Activated CD4-positive, alpha-beta T cell treated with anti-CD3 and anti-CD28 coated beads, Interleukin-2, amount 10 ng/mL, durations not matched to agents 24 days and 14 days (primary cell): Measurements from ENCODE around the gene GRK5. TPM values are rescaled to one million over a fixed set of nuclear protein-coding genes. Genes with fewer than 3 reads are reported as not detected.

Experiments
- DNase-seq: peaks from one replicate; pipeline ENCODE4 v3.0.0; 2022
- H3K27ac Mint-ChIP-seq: one replicate; pipeline ENCODE4 v1.8.0; 2022; ENCODE audit warnings: mild to moderate bottlenecking, mixed read lengths
- H3K27me3 Mint-ChIP-seq: one replicate; pipeline ENCODE4 v1.8.0; 2022; ENCODE audit warnings: mixed read lengths
- H3K36me3 Mint-ChIP-seq: one replicate; pipeline ENCODE4 v1.8.0; 2022; ENCODE audit warnings: low read depth, mild to moderate bottlenecking, mixed read lengths
- H3K4me1 Mint-ChIP-seq: one replicate; pipeline ENCODE4 v1.8.0; 2021; ENCODE audit warnings: mixed read lengths
- H3K4me3 Mint-ChIP-seq: one replicate; pipeline ENCODE4 v1.8.0; 2022; ENCODE audit warnings: mild to moderate bottlenecking, moderate library complexity, mixed read lengths
- H3K9me3 Mint-ChIP-seq: one replicate; pipeline ENCODE4 v1.8.0; 2021; ENCODE audit warnings: mixed read lengths
- intact Hi-C: fragments of 100-400 bp; cut with micrococcal nuclease; formaldehyde crosslinking; loops from one replicate; pipeline ENCODE4 v1.15.1; 2023
- total RNA-seq: library from RNA; stranded (reverse); gene quantifications from 2 replicates; pipeline ENCODE4 v1.2.3, GENCODE V29; 2022

Gene GRK5
- total RNA-seq, 1 donor from 2014 or later: 27.3 TPM

DNA sequence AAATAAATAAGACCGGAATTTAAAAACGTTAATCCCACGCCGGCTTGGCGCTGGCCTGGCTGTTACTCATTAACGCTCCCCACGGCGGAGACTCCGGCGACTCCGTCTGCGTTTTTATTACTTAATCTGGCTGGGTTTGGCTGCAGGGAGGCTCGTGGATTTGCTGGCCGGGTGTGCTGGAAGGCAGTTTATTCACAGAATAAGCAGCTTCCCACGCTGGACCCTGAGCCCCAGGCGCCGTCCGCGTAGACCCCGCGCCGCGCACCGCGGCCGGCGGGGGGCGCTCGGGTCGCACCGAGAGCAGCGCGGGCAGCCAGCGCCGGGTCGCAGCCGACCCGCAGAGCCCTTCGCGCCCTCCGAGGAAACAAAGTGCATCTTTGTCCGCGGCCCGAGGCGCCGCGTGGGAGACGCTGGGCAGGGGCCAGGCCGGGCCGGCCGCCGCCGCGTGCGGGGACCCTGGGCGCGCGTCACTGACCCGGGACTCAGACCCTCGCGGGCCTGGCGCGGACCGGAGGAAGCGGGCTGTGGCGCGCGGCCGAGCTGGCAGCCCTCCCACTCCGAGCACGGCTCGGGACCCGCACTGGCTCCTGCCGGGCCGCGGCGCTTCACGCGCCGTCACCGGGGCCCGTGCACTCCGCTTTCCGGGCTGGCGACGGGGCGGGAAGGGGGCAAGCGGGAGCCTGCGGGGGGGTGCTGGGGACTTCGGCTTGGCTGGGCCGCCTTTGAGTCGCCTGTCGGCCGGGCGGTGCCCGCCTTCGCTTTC is 587 bp upstream of the GRK5 start:
- intact Hi-C loops: loop anchor here (1.0 to 5.0 kb wide), 8 partner anchors 28 to 501 kb away; partner anchors contain the start of genes BAG3, EIF3A and PRDX3
- Mint-ChIP-seq H3K36me3 (no peaks in the 10 kb centered on the region), H3K27ac (peak overlapping the region; percentile 98), H3K9me3 (no peaks in the 10 kb centered on the region), H3K4me3 (peak overlapping the region; percentile 92), H3K27me3 (no peaks in the 10 kb centered on the region), H3K4me1 (peaks cover 33% of the 10 kb centered on the region)
- peak; percentile 92 for DNase-seq

DNA sequence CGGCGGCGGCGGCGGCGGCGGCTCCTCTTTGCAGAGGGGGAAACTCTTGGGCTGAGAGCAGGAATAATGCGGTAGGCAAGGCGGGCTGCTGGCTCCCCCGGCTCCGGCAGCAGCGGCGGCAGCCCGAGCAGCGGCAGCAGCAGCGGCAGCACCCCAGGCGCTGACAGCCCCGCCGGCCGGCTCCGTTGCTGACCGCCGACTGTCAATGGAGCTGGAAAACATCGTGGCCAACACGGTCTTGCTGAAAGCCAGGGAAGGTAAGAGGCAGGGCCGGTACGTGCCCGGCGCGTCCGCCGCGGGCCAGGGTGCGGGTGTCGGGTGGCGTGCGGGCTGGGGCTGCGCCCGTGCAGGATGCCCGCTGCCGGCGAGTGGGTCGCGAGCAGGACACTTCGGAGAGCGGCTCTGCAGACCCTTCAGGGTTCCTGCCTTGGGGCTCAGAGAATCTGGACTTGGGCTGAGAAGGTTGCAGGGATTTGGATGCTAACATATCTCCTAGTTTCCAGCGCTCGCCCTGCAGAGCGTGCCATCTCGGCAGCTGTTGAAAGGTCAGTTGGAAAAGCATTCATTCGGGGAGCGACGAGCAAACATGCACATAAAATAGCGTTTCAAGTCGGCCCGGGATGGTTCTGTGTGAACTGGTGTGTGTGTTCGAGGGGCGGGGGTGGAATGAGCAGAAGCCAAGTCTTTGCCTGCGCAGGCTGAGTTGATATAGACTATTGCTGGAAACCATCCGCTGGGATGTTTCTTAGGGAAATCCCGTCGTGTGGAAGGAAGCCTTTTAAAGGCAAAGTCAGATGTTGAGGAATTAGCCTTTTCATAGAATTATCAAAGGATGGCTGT is 562 bp downstream of the GRK5 start:
- intact Hi-C loops: loop anchor here (1.0 to 5.0 kb wide), 9 partner anchors 30 to 499 kb away; partner anchors contain the start of genes BAG3, PRDX3 and RGS10

DNA sequence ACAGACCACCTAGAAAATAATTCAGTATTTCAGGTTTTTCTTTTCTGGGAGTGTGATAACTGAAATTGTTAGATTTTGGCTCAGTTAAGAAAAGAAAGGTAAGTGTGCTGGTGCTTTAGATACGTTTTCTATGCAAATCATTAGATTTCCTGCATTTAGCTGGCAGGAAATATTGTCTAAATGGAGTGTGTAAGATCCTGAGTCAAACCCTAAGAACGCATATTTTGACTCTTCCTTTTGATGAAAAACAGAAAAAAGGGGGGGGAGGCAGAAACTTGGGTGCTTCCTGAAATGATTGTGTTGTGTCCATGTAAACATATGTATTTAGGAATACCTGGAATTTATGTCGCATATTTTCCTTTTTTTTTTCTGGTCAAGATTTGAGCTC is 1.2 kb downstream of the GRK5 start:
- no peaks in the 10 kb centered on the region for H3K9me3 Mint-ChIP-seq
- peaks cover 2% of the 10 kb centered on the region for H3K36me3 Mint-ChIP-seq
- H3K27ac Mint-ChIP-seq: peak overlapping the region; percentile 97
- no peak for DNase-seq
- intact Hi-C loops: loop anchor here (1.0 to 5.0 kb wide), 5 partner anchors 46 to 499 kb away; partner anchors contain the start of genes BAG3 and RGS10
- H3K4me1 Mint-ChIP-seq: peaks cover 48% of the 10 kb centered on the region
- no peaks in the 10 kb centered on the region for H3K27me3 Mint-ChIP-seq
- peak overlapping the region; percentile 92 for H3K4me3 Mint-ChIP-seq

More for the DNA sequence above, 562 bp downstream of the GRK5 start:
- peaks cover 45% of the 10 kb centered on the region for H3K4me1 Mint-ChIP-seq
- no peaks in the 10 kb centered on the region for H3K9me3 Mint-ChIP-seq
- H3K4me3 Mint-ChIP-seq: peak overlapping the region; percentile 92
- DNase-seq: peak; percentile 85
- peaks cover 2% of the 10 kb centered on the region for H3K36me3 Mint-ChIP-seq
- peak overlapping the region; percentile 97 for H3K27ac Mint-ChIP-seq
- H3K27me3 Mint-ChIP-seq: no peaks in the 10 kb centered on the region

DNA sequence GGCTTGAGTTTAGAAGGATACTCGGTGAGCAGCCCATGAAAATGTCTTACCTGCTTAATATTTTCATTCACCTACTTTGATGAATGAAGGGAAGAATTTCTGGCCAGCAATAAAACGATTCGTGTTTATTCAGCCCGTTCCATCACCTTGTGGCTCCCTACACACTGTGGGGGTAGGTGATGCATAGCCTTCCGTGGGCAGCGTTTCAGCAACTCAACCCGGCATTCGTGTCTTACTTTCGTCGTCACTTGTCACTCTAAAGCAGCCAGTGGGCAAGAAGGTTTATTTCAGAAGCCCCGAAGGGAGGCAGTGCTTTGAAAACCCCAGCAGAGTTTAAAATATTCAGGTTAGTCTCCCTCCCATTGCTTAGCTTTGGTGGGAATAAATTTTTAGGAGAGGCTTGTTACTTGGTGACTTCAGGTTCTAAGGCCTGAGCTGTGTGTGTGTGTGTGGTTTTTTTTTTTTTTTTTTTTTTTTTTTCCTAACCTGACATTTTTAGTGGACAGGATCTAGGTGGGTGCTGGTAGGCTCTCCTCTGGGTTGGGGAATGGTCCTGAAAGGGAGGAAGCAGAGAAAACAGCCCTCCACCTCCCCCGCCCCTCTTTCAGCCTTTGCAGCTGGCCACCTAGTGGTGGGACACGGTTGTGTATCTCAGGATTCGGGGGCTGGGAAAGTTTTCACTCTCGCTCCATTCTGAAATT is 1.8 kb downstream of the GRK5 start:
- DNase-seq: peak; percentile 89
- Mint-ChIP-seq H3K27ac (peak overlapping the region; percentile 97), H3K27me3 (no peaks in the 10 kb centered on the region), H3K36me3 (peaks cover 2% of the 10 kb centered on the region), H3K4me1 (peaks cover 52% of the 10 kb centered on the region), H3K4me3 (peak overlapping the region; percentile 92), H3K9me3 (no peaks in the 10 kb centered on the region)
- intact Hi-C loops: loop anchor here (1.0 to 5.0 kb wide), 7 partner anchors 45 to 498 kb away; partner anchors contain the start of genes BAG3 and RGS10

DNA sequence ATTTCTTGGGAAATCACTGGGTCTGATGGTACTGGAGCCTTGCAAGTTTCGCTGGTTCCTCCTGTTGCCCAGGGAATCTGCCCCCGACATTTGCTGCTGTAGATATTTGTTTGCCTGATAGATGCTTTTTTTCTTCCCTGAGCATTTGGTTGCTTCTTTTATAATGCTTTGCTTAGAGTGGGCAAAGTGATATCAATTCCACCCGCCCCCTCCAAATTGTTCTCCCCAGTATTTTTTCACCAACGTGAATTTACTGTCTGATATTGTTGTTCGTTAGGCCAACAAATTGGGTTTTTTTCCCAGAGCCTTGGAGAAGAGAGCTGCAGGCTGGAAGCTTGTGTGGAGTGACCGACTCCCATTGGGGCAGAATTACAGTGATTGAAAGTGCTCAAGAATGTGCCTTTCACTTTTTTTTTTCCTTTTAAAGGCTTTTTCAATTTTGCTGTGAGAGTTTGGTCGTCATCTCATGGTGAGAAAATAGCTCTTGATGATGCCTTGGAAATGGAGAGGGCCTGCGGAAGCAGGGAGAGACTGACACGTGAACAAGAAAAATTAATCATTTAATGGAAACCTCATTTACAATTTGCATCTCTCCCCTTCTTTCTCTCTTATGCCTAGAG is 2.5 kb downstream of the GRK5 start:
- H3K4me1 Mint-ChIP-seq: peaks cover 55% of the 10 kb centered on the region
- intact Hi-C loops: loop anchor here (1.0 to 5.0 kb wide), 7 partner anchors 45 to 497 kb away; partner anchors contain the start of genes BAG3 and RGS10

DNA sequence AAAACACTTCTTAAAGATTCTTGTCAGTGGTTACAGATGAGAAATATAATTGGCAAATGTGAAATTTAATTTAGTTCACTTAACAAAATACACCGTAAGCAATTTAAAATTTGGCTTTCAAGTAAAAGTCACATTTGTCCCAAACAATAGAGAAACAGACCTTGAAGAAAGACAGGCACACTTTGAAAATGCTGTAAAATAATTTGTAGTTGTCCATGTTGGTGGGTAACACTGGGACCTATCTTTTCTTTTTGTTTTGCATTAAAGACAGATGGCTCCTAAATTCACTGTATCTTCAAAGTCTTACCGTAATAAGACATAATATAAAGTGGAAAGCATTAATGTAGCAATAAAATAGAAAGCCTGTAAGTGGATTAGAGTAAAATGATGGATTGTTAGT is 3.3 kb downstream of the GRK5 start:
- peaks cover 61% of the 10 kb centered on the region for H3K4me1 Mint-ChIP-seq

More for the DNA sequence above, 2.5 kb downstream of the GRK5 start:
- no peak for DNase-seq
- no peaks in the 10 kb centered on the region for H3K9me3 Mint-ChIP-seq
- H3K27me3 Mint-ChIP-seq: no peaks in the 10 kb centered on the region
- peaks cover 3% of the 10 kb centered on the region for H3K36me3 Mint-ChIP-seq
- peak overlapping the region; percentile 92 for H3K4me3 Mint-ChIP-seq
- H3K27ac Mint-ChIP-seq: peak overlapping the region; percentile 97

DNA sequence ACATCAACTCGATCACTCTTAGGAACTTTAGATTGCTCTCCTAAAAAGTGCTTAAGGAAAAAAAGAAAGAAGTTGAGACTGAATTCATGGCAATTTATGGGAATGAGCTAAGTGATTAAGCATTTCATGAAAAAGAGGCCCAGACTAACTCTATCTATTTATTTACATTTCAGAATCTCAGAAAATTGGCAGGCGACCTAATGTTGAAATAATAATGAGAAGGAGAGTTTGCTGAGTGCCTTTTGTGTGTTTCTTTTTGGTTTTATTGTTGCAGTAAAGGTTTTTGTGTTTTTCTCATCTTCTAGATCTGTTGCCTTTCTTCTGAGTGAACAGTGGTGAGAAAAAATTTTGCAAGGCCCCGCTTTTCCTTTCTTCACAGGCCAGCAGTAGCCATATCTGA is 3.8 kb downstream of the GRK5 start:
- H3K27ac Mint-ChIP-seq: peak overlapping the region; percentile 93
- peak overlapping the region; percentile 82 for H3K4me3 Mint-ChIP-seq
- no peaks in the 10 kb centered on the region for H3K27me3 Mint-ChIP-seq
- peaks cover 3% of the 10 kb centered on the region for H3K36me3 Mint-ChIP-seq
- no peak for DNase-seq
- intact Hi-C loops: no loop called here
- no peaks in the 10 kb centered on the region for H3K9me3 Mint-ChIP-seq
- H3K4me1 Mint-ChIP-seq: peaks cover 62% of the 10 kb centered on the region

More for the DNA sequence above, 3.3 kb downstream of the GRK5 start:
- no peaks in the 10 kb centered on the region for H3K27me3 Mint-ChIP-seq
- H3K4me3 Mint-ChIP-seq: peak overlapping the region; percentile 82
- peak overlapping the region; percentile 93 for H3K27ac Mint-ChIP-seq
- intact Hi-C loops: no loop called here
- no peak for DNase-seq
- no peaks in the 10 kb centered on the region for H3K9me3 Mint-ChIP-seq
- peaks cover 3% of the 10 kb centered on the region for H3K36me3 Mint-ChIP-seq

DNA sequence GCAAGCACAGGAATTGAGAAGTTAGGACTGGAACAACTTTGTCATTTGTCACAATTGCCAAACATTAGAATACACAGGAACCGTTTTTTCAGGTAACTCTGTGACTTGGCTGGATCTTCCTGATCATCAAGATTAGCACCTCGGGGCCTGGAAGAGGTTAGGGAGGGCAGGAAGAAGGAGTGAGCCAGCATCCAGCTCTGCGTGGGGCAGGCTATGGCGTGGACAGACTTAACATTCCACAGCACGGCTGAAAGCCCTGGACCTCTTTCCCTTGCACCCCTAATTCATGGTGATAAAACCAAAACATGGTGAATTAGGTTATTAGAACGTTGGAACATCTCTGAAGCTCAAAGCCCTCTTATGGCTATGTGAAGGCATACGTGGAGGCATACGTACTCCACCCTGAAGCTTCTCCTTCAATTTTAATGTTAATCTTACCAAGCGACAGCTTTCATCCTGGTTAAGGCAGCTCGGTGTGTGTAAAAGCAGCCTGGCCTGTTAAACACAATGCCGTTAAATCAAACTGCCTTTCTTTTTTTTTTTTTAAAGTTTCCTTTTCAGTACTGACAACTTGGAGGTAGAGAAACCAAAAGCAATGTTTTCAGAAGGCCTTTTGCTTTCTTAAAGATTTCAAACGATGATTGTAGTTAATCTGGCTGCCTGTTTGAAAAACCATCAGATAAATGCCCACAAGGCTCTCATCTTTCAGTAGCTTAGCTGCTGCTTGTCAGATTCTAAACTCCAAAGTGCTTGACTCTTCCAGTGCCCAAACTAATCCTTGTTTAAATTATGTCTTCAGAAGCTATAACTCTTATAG is 4.5 kb downstream of the GRK5 start:
- intact Hi-C loops: loop anchor here (1.0 kb wide), 1 partner anchor 10 kb away; no protein-coding TSS in a partner anchor
- H3K4me1 Mint-ChIP-seq: peaks cover 59% of the 10 kb centered on the region
- DNase-seq: peak; percentile 80
- H3K36me3 Mint-ChIP-seq: peaks cover 3% of the 10 kb centered on the region
- peak overlapping the region; percentile 93 for H3K27ac Mint-ChIP-seq
- no peaks in the 10 kb centered on the region for H3K27me3 Mint-ChIP-seq
- no peaks in the 10 kb centered on the region for H3K9me3 Mint-ChIP-seq
- H3K4me3 Mint-ChIP-seq: peak overlapping the region; percentile 82

DNA sequence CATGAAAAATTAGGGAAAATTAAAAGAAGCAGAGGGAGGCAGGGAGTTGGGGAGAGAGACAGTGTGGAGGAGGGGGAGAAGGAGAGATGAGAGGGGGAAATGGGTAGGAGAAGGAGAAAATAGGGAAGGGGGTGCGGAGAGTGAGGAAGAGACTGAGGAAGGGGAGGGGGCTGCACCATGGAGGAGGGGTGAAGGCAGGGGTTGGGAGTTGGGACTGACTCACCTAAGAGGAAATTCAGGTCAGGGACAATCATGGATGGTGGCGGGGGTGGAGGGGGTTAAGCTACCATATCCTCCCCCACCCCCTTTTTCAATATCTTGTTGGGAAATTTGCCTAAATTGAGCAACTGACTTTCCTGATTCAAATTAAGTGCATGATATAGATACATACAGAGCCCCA is 8.0 kb downstream of the GRK5 start:
- no peaks in the 10 kb centered on the region for H3K27me3 Mint-ChIP-seq
- intact Hi-C loops: no loop called here
- H3K27ac Mint-ChIP-seq: peak overlapping the region; percentile 1
- no peaks in the 10 kb centered on the region for H3K9me3 Mint-ChIP-seq
- H3K36me3 Mint-ChIP-seq: peaks cover 11% of the 10 kb centered on the region
- DNase-seq: no peak
- H3K4me3 Mint-ChIP-seq: no peak overlapping the region
- peaks cover 51% of the 10 kb centered on the region for H3K4me1 Mint-ChIP-seq

DNA sequence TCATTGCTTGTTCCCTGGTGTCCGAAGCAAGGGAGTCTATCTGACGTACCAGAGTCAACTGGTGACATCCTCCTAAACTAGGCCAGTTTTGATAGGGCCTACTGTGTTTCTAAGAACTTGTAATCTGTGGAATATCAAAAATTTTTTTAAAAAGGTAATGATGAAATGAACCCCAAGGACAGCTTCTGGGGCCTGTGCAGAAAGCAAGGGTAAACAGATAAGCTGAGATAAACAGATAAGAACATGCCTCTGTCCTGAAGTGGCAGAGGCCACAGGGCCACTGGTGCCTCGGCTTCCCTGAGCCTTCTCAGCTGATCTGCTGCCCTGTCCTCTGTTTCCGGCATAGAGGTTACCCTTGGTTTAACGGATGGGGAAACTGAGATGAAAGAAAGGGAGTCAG is 8.8 kb downstream of the GRK5 start:
- H3K36me3 Mint-ChIP-seq: peaks cover 11% of the 10 kb centered on the region
- intact Hi-C loops: no loop called here
- DNase-seq: peak; percentile 51

DNA sequence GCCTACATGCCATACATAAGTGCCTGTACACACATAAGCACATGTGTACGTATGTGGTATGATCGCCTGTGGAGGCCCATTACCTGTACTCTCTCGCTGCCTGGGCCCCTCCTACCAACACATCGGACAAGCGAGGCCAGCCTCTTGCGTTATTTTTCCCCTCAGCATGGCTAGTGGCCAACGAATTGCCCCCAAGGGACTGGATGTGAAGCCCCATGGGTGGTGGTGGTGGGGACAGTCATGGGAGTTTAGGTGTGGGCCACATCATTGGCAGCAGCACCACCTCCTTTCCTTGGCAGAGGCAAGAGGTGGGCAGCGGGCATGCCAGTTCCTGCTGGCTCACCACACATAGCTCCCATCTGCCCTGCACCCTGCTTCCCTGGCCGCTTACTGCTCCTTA is 10.0 kb downstream of the GRK5 start:
- peaks cover 13% of the 10 kb centered on the region for H3K36me3 Mint-ChIP-seq
- no peak overlapping the region for H3K27ac Mint-ChIP-seq
- no peaks in the 10 kb centered on the region for H3K9me3 Mint-ChIP-seq
- peaks cover 49% of the 10 kb centered on the region for H3K4me1 Mint-ChIP-seq
- H3K4me3 Mint-ChIP-seq: no peak overlapping the region
- H3K27me3 Mint-ChIP-seq: no peaks in the 10 kb centered on the region
- no peak for DNase-seq
- intact Hi-C loops: no loop called here

More for the DNA sequence above, 8.8 kb downstream of the GRK5 start:
- Mint-ChIP-seq H3K4me1 (peaks cover 50% of the 10 kb centered on the region), H3K4me3 (no peak overlapping the region), H3K9me3 (no peaks in the 10 kb centered on the region), H3K27ac (no peak overlapping the region), H3K27me3 (no peaks in the 10 kb centered on the region)

DNA sequence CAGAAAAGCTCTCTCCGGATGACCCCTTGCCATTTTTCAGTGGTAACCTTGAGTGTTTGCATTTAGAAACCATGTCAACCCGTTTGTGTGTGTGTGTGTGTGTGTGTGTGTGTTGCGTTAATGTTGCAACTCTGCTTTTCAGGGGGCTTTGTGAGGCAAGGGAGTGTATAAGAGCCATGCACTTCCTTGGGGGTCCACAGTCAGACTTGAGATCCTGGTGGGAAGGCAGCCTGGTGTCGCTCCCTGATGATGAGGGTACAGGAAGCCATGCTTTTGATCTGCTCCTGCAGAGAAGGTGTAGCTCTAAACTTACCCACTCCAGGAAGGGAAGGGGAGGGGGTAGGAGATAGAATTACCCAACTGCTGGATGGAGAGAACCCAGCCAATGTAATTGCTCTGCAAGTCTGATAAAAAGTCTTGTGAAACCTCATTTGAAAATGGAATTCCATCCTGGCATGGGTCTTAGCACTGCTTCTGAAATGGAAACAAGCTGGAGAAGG is 10.7 kb downstream of the GRK5 start:
- DNase-seq: no peak
- Mint-ChIP-seq H3K4me1 (peaks cover 46% of the 10 kb centered on the region), H3K27ac (no peak overlapping the region), H3K36me3 (peaks cover 14% of the 10 kb centered on the region), H3K27me3 (no peaks in the 10 kb centered on the region), H3K9me3 (no peaks in the 10 kb centered on the region), H3K4me3 (no peak overlapping the region)
- intact Hi-C loops: no loop called here
